Hippocampal formation (tissue), 2 donors: ENCODE data around the gene PARD3B.

Experiments used
- DNase-seq, 2 donors: peaks; one replicate each; lab custom pipeline; 2025; lab: John Stamatoyannopoulos, UW

Gene PARD3B

GRCh38 chr2:204892506-204893255 lies 347.4 kb downstream of the PARD3B start:
- DNase-seq = no peak

GRCh38 chr2:204896146-204896545 lies 350.9 kb downstream of the PARD3B start:
- no peak for DNase-seq

GRCh38 chr2:204897561-204897960 lies 352.3 kb downstream of the PARD3B start:
- no peak for DNase-seq

GRCh38 chr2:204898928-204899640 lies 353.8 kb downstream of the PARD3B start:
- DNase-seq = no peak

DNA sequence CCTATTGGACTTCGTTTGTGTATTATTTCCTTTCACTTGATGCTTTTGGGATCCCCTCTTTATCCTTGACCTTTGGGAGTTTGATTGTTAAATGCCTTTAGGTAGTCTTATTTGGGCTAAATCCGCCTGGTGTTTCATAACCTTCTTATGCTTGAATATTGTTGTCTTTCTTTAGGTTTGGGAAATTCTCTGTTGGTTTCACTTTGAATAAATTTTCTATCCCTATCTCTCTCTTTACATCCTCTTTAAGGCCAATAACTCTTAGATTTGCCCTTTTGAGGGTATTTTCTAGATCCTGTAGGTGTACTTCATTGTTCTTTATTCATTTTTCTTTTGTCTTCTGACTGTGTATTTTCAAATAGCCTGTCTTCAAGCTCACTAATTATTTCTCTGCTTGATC lies 354.7 kb downstream of the PARD3B start:
- DNase-seq = no peak

- DNase-seq = no peak
Measured at GRCh38 chr2:204900487-204900886, 355.2 kb downstream of the PARD3B start.

GRCh38 chr2:204900910-204901309 lies 355.6 kb downstream of the PARD3B start:
- DNase-seq = no peak

DNA sequence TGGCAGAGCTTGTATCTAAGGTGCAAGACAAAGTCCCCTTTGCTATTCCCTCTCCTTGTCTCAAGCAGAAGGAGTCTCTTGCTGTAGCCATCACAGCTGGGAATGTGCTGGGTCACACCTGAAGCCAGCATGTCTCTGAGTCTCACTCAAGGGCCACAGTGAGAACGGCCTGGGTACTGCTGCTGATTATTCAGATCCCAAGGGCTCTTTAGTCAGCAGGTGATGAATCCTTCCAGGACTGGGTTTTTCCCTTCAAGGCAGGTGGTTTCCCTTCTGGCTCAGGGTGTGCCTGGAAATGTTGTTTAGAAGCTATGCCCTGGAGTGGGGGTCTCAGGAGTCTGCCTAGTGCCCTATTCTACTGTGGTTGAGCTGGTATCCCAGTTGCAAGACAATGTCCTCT lies 356.3 kb downstream of the PARD3B start:
- DNase-seq = no peak

GRCh38 chr2:204909791-204910190 lies 364.5 kb downstream of the PARD3B start:
- DNase-seq = no peak

DNA sequence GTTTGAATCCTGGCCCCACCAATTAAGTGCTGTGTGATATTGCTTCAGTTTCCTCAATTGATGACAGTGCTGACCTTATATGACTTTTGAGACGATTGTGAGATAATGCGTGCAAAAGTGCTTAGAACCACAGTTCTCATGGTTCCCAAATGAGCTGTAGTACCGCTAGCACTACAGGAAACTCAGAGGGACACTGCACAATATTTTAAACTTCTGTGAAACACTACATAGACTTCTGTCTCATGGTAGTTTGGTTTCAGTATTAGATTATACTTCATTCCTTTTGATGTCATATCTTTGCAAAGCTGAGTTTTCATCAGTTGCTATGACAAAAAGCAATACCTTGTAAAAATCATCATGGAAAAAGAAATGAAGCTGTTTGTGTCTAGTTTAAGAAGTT lies 368.0 kb downstream of the PARD3B start:
- DNase-seq = no peak

GRCh38 chr2:204913854-204914464 lies 368.7 kb downstream of the PARD3B start:
- no peak for DNase-seq

DNA sequence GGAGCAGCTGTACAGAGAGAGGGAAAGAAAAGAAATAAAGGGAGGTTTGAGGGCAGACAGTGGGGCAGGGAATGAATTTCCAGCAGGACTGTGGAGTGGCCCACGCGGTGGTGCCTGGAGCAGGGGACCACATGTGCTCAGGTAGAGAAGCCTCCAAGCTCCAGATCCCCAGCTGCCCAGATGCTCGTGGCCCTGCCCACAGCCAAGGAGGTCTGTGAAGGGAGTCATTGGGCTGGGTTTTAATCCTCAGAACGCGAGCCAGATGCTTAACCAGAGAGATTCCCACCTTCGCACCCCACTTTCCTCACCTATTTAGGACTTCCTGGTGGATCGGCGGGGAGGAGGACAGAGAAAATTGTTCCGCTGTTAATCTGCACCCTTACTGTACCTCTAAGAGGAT lies 369.4 kb downstream of the PARD3B start:
- DNase-seq = no peak

- DNase-seq = no peak
Measured at GRCh38 chr2:204917089-204917701, 371.9 kb downstream of the PARD3B start.

DNA sequence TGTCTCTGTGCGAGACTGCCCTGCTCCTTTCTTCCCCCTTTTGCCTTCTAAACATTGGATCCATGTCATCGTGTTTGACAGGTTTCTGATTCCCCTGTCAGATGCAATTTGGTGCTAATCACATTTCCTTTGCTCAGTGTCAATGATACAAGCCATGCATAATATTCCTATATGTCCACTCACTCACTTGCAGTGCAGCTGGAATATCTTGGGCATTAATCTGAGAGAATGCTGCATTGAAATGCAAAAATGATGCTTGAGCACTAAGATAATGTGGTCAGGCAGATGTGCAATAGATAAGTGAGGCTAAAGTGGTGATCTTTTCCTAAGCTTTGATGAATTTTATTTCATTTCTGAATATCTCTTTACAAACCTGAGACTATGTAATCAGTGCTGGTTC lies 375.5 kb downstream of the PARD3B start:
- no peak for DNase-seq

DNA sequence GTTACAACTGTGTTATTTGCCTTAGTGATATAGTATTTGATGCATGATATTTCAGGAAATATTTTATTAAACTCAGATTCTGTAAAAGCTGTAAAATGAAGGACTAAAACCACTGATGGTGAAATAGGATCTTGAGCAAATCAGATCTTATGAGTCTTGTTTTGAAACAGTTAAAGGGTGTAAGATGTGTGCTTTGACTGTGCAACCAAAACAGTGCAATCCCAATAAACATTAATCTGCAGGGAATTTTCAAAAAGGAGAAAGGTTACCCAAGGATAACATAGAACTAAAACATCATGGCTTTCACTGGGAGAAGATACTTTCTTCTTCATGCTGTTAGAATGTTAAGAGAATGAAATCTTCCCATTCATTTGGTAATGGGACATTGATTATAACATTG lies 378.7 kb downstream of the PARD3B start:
- DNase-seq = no peak

DNA sequence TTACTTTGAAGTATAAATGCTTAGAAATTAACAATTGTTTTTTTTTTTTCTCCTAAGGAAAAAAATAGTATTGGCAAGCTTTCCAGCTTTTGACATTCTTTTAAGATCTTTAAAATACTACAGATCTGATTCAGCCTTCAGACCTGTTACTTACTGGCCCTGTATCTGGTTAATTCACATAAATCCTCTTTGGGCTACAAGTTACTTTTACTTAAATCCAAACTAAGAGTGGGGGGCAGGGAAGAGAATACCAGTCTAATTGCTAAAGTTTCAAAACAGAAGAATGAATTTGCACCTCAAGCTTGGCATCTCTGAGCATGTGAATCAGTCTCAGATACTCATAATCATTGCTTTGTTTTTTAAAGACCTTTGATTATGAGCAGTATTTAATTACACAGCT lies 386.3 kb downstream of the PARD3B start:
- DNase-seq = no peak

GRCh38 chr2:204933735-204934374 lies 388.6 kb downstream of the PARD3B start:
- no peak for DNase-seq

DNA sequence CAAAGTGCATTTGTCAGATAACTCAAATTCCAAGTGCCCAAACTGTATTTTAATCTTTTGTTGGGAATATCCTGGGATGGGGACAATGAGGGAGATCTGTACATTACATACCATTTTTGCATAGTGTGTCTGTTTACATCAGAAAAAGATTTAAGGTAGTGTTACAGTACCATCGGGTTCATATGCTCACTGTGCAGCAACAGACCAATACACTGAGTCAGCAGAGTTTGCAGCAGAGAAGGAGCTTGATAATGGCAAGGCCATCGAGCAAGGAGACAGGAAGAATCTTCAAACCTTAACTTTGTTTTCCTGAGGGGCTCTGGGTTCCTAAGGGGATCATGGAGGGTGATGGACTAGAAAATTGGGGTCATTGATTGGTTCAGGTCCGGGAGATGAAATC lies 399.7 kb downstream of the PARD3B start:
- DNase-seq = no peak

GRCh38 chr2:204945376-204945775 lies 400.1 kb downstream of the PARD3B start:
- DNase-seq = no peak

GRCh38 chr2:204946892-204947291 lies 401.6 kb downstream of the PARD3B start:
- DNase-seq = no peak

DNA sequence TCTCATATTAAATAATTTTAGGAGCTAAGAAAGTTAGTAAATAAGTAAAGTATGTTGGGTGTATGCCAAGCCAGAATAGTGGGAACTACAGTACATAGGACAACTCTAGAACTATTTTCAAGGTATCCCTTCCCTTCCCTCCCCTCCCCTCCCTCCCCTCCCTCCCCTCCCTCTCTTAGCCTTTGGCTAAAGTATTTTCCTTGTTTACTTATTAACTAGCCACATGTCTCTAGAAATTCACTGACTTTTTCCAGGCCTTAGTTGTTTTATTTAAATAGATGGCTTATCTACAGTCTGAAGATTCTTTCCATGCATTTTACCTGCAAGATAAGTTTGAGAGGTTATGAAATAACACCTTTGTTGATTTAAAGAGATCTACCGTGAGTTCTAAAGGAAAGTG lies 402.1 kb downstream of the PARD3B start:
- DNase-seq = no peak
